IgD-negative memory B cell (primary cell): ENCODE measurements around the gene CHCHD10. TPM values are rescaled to one million over a fixed set of nuclear protein-coding genes. Genes with fewer than 3 reads are reported as not detected.

Source experiments
- H3K27ac Mint-ChIP-seq, 3 donors: one replicate each; pipeline ENCODE4 v1.8.0; 2020 to 2022; ENCODE audit warnings: mild to moderate bottlenecking in 3 of 3, mixed read lengths in 3 of 3, moderate library complexity in 1 of 3
- H3K27me3 Mint-ChIP-seq: one replicate; pipeline ENCODE4 v1.8.0; 2021; ENCODE audit warnings: mixed read lengths
- H3K36me3 Mint-ChIP-seq: one replicate; pipeline ENCODE4 v1.8.0; 2020; ENCODE audit warnings: mild to moderate bottlenecking, mixed read lengths
- H3K4me1 Mint-ChIP-seq, 3 donors: one replicate each; pipeline ENCODE4 v1.8.0; 2020 to 2022; ENCODE audit warnings: mixed read lengths in 3 of 3, mild to moderate bottlenecking in 1 of 3
- H3K4me3 Mint-ChIP-seq, 4 donors: one replicate each; pipeline ENCODE4 v1.8.0; 2020 to 2022; ENCODE audit warnings: mild to moderate bottlenecking in 4 of 4, mixed read lengths in 4 of 4, moderate library complexity in 3 of 4
- H3K9me3 Mint-ChIP-seq, 3 donors: one replicate each; pipeline ENCODE4 v1.8.0; 2020 to 2021; ENCODE audit warnings: mixed read lengths in 3 of 3, mild to moderate bottlenecking in 1 of 3
- polyA plus RNA-seq: library from polyadenylated mRNA; unstranded; fragments of 300-500 nt; fragmentation: Illumina TruSeq; gene quantifications from one replicate; pipeline ENCODE4 v1.2.3, GENCODE V29; 2021

The CHCHD10 gene
- polyA plus RNA-seq, 1 donor from 2014 or later: 70.6 TPM

DNA sequence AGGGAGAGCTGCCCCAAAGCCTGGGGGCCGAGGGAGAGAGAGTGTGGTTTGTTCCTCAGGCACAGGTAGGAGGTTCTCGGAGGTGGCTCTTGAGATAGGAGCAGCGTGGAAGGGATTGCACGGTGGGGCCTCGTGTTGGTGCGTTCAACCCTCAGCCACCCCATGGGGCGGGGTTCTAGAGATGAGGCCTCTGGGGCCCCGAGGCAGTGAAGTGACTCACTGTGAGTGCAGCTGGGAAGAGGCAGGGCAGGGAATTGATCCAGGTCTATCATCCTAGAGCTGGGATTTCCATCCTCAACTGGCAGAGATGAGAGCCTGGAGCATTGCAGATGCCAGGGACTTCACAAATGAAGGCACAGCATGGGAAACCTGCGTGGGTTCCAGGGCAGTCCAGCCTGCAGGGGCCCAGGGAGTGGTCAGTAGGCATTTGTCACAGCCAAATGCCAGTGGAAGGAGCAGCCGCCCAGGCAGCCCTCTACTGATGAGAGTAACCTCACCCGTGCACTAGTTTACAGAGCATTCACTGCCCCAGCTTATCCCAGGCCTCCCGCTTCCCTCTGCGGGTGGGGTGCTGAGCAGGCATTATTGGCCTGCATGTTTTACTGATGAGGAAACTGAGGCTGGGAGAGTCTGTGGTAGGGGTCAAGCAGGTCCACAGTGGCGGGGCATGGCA, 13.9 kb upstream of the CHCHD10 start:
- Mint-ChIP-seq H3K27ac (peak overlapping the region in 1 of 3 donors; percentile 48), H3K4me3 (no peak overlapping the region), H3K4me1 (peaks cover 4 to 6% (median 6%) of the 10 kb centered on the region in 3 donors), H3K27me3 (no peaks in the 10 kb centered on the region), H3K36me3 (no peaks in the 10 kb centered on the region), H3K9me3 (no peaks in the 10 kb centered on the region)

GRCh38 chr22:23781065-23781464, 13.3 kb upstream of the CHCHD10 start:
- Mint-ChIP-seq H3K27ac (peak overlapping the region in 1 of 3 donors; percentile 48), H3K4me3 (peak overlapping the region in 1 of 4 donors; percentile 38)

GRCh38 chr22:23780146-23780748, 12.5 kb upstream of the CHCHD10 start:
- Mint-ChIP-seq H3K9me3 (no peaks in the 10 kb centered on the region), H3K4me1 (peaks cover 0 to 1% (median 0%) of the 10 kb centered on the region in 3 donors), H3K4me3 (no peak overlapping the region), H3K36me3 (no peaks in the 10 kb centered on the region), H3K27me3 (no peaks in the 10 kb centered on the region), H3K27ac (peak overlapping the region in 1 of 3 donors; percentile 48)

More at GRCh38 chr22:23781065-23781464, 13.3 kb upstream of the CHCHD10 start:
- Mint-ChIP-seq H3K27me3 (no peaks in the 10 kb centered on the region), H3K4me1 (peaks cover 0 to 1% (median 0%) of the 10 kb centered on the region in 3 donors), H3K36me3 (no peaks in the 10 kb centered on the region), H3K9me3 (no peaks in the 10 kb centered on the region)

- peak overlapping the region in 1 of 4 donors; percentile 66 for H3K4me3 Mint-ChIP-seq
- peaks cover 0 to 1% (median 0%) of the 10 kb centered on the region in 3 donors for H3K4me1 Mint-ChIP-seq
- no peaks in the 10 kb centered on the region for H3K27me3 Mint-ChIP-seq
- no peak overlapping the region for H3K27ac Mint-ChIP-seq
- no peaks in the 10 kb centered on the region for H3K36me3 Mint-ChIP-seq
- H3K9me3 Mint-ChIP-seq: no peaks in the 10 kb centered on the region
Observed at GRCh38 chr22:23779731-23780130, 12.0 kb upstream of the CHCHD10 start.

DNA sequence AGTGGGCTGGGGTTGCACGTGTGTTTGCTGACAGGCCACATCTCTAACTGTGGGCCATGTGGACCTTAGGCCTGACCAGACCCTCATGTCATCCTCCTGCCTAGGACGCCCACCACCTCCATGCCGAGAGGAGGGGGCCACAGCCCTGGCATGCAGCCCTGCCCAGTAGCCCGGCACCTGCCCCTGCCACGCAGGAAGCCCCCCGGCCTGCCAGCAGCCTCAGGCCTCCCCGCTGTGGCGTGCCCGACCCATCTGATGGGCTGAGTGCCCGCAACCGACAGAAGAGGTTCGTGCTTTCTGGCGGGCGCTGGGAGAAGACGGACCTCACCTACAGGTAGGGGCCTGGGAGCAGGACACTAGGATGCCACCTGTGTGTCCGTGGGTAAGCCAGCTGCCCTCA, 11.3 kb upstream of the CHCHD10 start:
- Mint-ChIP-seq H3K36me3 (no peaks in the 10 kb centered on the region), H3K9me3 (no peaks in the 10 kb centered on the region), H3K4me3 (no peak overlapping the region), H3K27me3 (no peaks in the 10 kb centered on the region), H3K4me1 (peaks cover 0 to 1% (median 0%) of the 10 kb centered on the region in 3 donors), H3K27ac (no peak overlapping the region)

GRCh38 chr22:23778577-23778900, 10.8 kb upstream of the CHCHD10 start:
- Mint-ChIP-seq H3K9me3 (no peaks in the 10 kb centered on the region), H3K27me3 (no peaks in the 10 kb centered on the region), H3K36me3 (no peaks in the 10 kb centered on the region), H3K4me1 (peaks cover 0 to 1% (median 0%) of the 10 kb centered on the region in 3 donors), H3K27ac (no peak overlapping the region), H3K4me3 (no peak overlapping the region)

GRCh38 chr22:23777776-23778576, 10.2 kb upstream of the CHCHD10 start:
- Mint-ChIP-seq H3K36me3 (no peaks in the 10 kb centered on the region), H3K9me3 (no peaks in the 10 kb centered on the region)

GRCh38 chr22:23775779-23776375, 8.1 kb upstream of the CHCHD10 start:
- peak overlapping the region in 1 of 4 donors; percentile 6 for H3K4me3 Mint-ChIP-seq
- no peaks in the 10 kb centered on the region for H3K27me3 Mint-ChIP-seq
- peak overlapping the region; percentile 1 to 73 (median 34) for H3K27ac Mint-ChIP-seq
- H3K36me3 Mint-ChIP-seq: no peaks in the 10 kb centered on the region
- H3K4me1 Mint-ChIP-seq: peaks cover 9 to 14% (median 10%) of the 10 kb centered on the region in 3 donors
- H3K9me3 Mint-ChIP-seq: no peaks in the 10 kb centered on the region

More at GRCh38 chr22:23777776-23778576, 10.2 kb upstream of the CHCHD10 start:
- Mint-ChIP-seq H3K4me3 (no peak overlapping the region), H3K27ac (no peak overlapping the region), H3K4me1 (peaks cover 5 to 6% (median 6%) of the 10 kb centered on the region in 3 donors), H3K27me3 (no peaks in the 10 kb centered on the region)

DNA sequence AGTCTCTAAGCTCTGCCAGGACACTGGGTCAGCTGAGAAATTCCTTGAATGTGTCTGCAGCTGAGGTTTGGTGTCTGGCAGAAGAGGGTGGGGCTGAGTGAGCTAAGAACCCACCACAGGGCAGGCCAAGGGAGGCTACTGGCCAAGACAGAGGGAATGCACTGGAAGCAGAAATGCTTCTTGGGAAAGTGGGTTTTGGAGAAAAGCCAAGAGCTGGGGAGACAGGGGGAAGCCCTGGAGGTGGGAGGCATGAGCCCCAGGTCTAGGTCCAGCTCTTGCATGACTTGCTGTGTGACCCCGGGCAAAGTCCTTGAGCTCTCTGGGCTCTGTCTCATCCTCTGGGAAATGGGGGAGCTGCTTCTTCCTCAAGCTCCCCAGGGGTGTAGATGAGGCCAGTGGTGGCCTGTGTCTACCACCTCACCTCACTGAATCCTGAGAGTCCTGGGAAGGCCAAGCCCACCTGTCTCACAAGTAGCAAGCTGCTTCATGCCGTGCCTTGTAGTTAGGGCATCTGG, 7.2 kb upstream of the CHCHD10 start:
- H3K36me3 Mint-ChIP-seq: no peaks in the 10 kb centered on the region
- H3K4me3 Mint-ChIP-seq: peak overlapping the region in 2 of 4 donors; percentile 32 to 74
- H3K9me3 Mint-ChIP-seq: no peaks in the 10 kb centered on the region
- no peaks in the 10 kb centered on the region for H3K27me3 Mint-ChIP-seq
- H3K4me1 Mint-ChIP-seq: peaks cover 11 to 14% (median 12%) of the 10 kb centered on the region in 3 donors
- H3K27ac Mint-ChIP-seq: peak overlapping the region in 1 of 3 donors; percentile 64

- Mint-ChIP-seq H3K9me3 (no peaks in the 10 kb centered on the region), H3K4me1 (peaks cover 13 to 17% (median 14%) of the 10 kb centered on the region in 3 donors), H3K27me3 (no peaks in the 10 kb centered on the region), H3K36me3 (no peaks in the 10 kb centered on the region), H3K4me3 (peak overlapping the region in 2 of 4 donors; percentile 74 to 79), H3K27ac (peak overlapping the region in 2 of 3 donors; percentile 63 to 64)
Observed at GRCh38 chr22:23774114-23774921, 6.5 kb upstream of the CHCHD10 start.

GRCh38 chr22:23773483-23774113, 5.8 kb upstream of the CHCHD10 start:
- peak overlapping the region in 2 of 3 donors; percentile 13 to 50 for H3K27ac Mint-ChIP-seq
- no peaks in the 10 kb centered on the region for H3K9me3 Mint-ChIP-seq
- H3K36me3 Mint-ChIP-seq: no peaks in the 10 kb centered on the region
- no peaks in the 10 kb centered on the region for H3K27me3 Mint-ChIP-seq
- peaks cover 13 to 18% (median 14%) of the 10 kb centered on the region in 3 donors for H3K4me1 Mint-ChIP-seq
- H3K4me3 Mint-ChIP-seq: peak overlapping the region; percentile 59 to 83 (median 72)

DNA sequence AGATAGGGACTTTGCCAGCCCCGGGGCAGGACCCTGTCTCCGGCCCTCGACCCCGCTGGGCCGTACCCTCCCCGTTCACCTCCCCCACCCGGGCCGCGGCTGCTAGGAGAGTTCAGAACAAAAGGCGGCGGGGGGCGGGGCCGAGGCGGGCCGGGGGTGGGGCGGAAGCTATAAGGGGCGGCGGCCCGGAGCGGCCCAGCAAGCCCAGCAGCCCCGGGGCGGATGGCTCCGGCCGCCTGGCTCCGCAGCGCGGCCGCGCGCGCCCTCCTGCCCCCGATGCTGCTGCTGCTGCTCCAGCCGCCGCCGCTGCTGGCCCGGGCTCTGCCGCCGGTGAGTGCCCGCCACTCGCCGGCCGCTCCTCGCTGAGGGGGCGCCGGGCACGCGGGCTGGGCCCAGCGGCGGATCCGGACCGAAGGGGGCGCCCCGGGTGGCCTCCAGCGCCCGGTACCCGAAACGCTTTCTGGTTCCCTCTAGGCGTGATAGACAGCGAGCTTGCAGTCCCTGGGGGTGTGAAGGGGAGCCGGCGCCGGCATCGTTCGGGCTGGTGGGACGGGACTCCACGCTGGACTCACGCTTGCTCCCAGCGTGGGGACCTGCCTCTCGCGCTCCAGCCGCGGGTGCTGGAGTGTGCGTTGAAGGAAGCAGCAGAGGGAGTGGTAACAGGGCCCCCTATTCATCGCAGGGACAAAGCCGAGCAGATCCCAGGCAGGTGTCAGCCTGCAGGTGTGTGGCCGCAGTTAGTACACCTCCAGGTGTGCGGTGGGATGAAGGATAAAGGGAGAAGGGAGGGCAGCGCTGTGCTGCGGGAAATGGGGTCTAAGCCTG, 5.1 kb upstream of the CHCHD10 start, which contains the start of gene MMP11:
TSS of gene MMP11 (plus strand) at position 201 of the 825 bp plus-strand sequence. CDS start at position 223, 22 bp downstream.
- Mint-ChIP-seq H3K4me1 (peaks cover 13 to 18% (median 14%) of the 10 kb centered on the region in 3 donors), H3K9me3 (no peaks in the 10 kb centered on the region), H3K36me3 (no peaks in the 10 kb centered on the region), H3K4me3 (peak within 1 kb of the TSS; percentile 74 to 87 (median 80)), H3K27ac (peak within 1 kb of the TSS; percentile 13 to 50 (median 39)), H3K27me3 (no peaks in the 10 kb centered on the region)

DNA sequence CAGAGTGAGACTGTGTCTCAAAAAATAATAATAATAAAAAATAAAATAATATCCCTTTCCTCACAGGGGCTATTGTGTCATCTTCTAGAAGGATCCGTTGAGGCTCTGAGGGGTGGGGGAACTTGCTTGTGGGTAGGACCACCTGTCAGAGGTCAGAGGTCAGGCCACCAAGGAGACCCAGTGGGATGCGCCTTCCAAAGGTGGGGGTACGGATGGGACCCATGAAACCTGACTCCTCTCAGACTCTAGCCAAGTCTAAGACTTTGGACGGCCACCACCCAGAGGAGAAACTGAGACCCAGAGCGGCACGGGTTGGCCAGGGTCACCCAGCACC, 4.5 kb upstream of the CHCHD10 start:
- Mint-ChIP-seq H3K4me1 (peaks cover 13 to 18% (median 14%) of the 10 kb centered on the region in 3 donors), H3K4me3 (peak overlapping the region; percentile 67 to 82 (median 76)), H3K27ac (no peak overlapping the region), H3K9me3 (no peaks in the 10 kb centered on the region), H3K27me3 (no peaks in the 10 kb centered on the region), H3K36me3 (no peaks in the 10 kb centered on the region)
